Smooth muscle cell (in vitro differentiated cells): ENCODE results near the gene IMPACT. TPM values are rescaled to one million over a fixed set of nuclear protein-coding genes. Genes with fewer than 3 reads are reported as not detected.

ENCODE experiments used
- DNase-seq: peaks from one replicate; lab custom pipeline; 2025; ENCODE audit not compliant: unreplicated experiment; lab: John Stamatoyannopoulos, UW
- H2AFZ ChIP-seq: fragments of 200-600 bp; sonication (generic); 2 replicates; pipeline ENCODE4 v1.6.0; 2016; ENCODE audit warnings: antibody characterized with exemption, low read depth, mild to moderate bottlenecking
- H3F3A ChIP-seq: fragments of 200-600 bp; sonication (generic); 2 replicates; pipeline ENCODE4 v1.6.0; 2017; ENCODE audit warnings: antibody characterized with exemption, low read depth
- H3K27ac ChIP-seq: fragments of 200-600 bp; sonication (generic); 2 replicates; pipeline ENCODE4 v1.5.1; 2016; ENCODE audit warnings: low read depth, mild to moderate bottlenecking
- H3K27me3 ChIP-seq: fragments of 200-600 bp; sonication (generic); 2 replicates; pipeline ENCODE4 v1.6.1; 2016; ENCODE audit warnings: low read depth, mild to moderate bottlenecking
- H3K36me3 ChIP-seq: fragments of 200-600 bp; sonication (generic); 2 replicates; pipeline ENCODE4 v1.5.1; 2016; ENCODE audit warnings: low read depth
- H3K4me1 ChIP-seq: fragments of 200-600 bp; sonication (generic); 2 replicates; pipeline ENCODE4 v1.5.1; 2016; ENCODE audit warnings: low read depth
- H3K4me2 ChIP-seq: fragments of 200-600 bp; sonication (generic); 2 replicates; pipeline ENCODE4 v1.6.0; 2016; ENCODE audit warnings: mild to moderate bottlenecking
- H3K4me3 ChIP-seq: fragments of 200-600 bp; sonication (generic); 2 replicates; pipeline ENCODE4 v1.5.1; 2016; ENCODE audit warnings: mild to moderate bottlenecking
- H3K79me2 ChIP-seq: fragments of 200-600 bp; sonication (generic); 2 replicates; pipeline ENCODE4 v1.6.0; 2016; ENCODE audit warnings: low read depth, mild to moderate bottlenecking
- H3K9ac ChIP-seq: fragments of 200-600 bp; sonication (generic); 2 replicates; pipeline ENCODE4 v1.6.0; 2016; ENCODE audit warnings: low read depth
- H3K9me3 ChIP-seq: fragments of 200-600 bp; sonication (generic); replicated peaks from 2 replicates; pipeline ENCODE4 v1.5.1; 2016; ENCODE audit warnings: low read depth
- H4K20me1 ChIP-seq: fragments of 200-600 bp; sonication (generic); 2 replicates; pipeline ENCODE4 v1.6.0; 2016; ENCODE audit warnings: low read depth
- WGBS: methylation state at CpG from one replicate; pipeline ENCODE4 v1.1.7; 2016; ENCODE audit warnings: low lambda C conversion rate; 5-methylcytosine and 5-hydroxymethylcytosine counted together
- polyA plus RNA-seq: library from polyadenylated mRNA; unstranded; fragments of >200 nt; fragmentation: Nextera tagmentation; extraction: Ambion mirVana; gene quantifications from 2 replicates; pipeline ENCODE4 v1.2.1, GENCODE V29; 2016
- total RNA-seq: library from RNA; depleted of rRNA; stranded (reverse); fragments of >200 nt; gene quantifications from 2 replicates; pipeline ENCODE4 v1.2.3, GENCODE V29; 2014
- TF ChIP-seq, protein P1 (sequence below): fragments of 200-600 bp; sonication (generic); IDR thresholded peaks from 2 replicates; pipeline ENCODE4 v1.5.1; 2017; ENCODE audit warnings: borderline replicate concordance, mild to moderate bottlenecking, antibody characterized with exemption; ENCODE audit not compliant: insufficient read depth, poor library complexity, severe bottlenecking

Gene IMPACT
- total and polyA plus RNA-seq, 2 experiments from 2014 or later: 25.0 to 30.2 TPM

DNA sequence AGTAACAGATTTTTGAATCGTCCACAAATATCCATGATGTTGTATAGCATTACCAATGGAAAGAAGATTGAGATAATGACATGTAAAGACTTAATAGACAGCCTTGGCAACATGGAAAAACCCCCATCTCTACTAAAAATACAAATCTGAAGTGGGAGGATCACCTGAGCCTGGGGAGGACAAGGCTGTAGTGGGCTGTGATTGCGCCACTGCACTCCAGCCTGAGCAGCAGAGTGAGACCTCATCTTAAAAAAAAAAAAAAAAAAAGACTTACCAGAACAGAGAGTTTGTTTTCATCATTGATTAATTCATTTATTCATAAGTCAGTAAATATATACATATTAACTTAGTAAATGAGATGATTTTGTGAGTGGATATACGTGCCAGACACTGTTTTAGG is 21.9 kb upstream of the IMPACT start:
- Histone ChIP-seq H4K20me1 (no peaks in the 10 kb centered on the region), H3K4me1 (peaks cover 20% of the 10 kb centered on the region), H3K9me3 (no peaks in the 10 kb centered on the region), H3K36me3 (no peaks in the 10 kb centered on the region), H3K79me2 (no peaks in the 10 kb centered on the region), H3K4me2 (no peak overlapping the region), H3K27ac (no peak overlapping the region), H3K9ac (no peak overlapping the region), H3F3A (peaks cover 18% of the 10 kb centered on the region), H3K4me3 (no peak overlapping the region), H3K27me3 (no peaks in the 10 kb centered on the region), H2AFZ (no peak overlapping the region)
- TF ChIP-seq, protein P1, sequence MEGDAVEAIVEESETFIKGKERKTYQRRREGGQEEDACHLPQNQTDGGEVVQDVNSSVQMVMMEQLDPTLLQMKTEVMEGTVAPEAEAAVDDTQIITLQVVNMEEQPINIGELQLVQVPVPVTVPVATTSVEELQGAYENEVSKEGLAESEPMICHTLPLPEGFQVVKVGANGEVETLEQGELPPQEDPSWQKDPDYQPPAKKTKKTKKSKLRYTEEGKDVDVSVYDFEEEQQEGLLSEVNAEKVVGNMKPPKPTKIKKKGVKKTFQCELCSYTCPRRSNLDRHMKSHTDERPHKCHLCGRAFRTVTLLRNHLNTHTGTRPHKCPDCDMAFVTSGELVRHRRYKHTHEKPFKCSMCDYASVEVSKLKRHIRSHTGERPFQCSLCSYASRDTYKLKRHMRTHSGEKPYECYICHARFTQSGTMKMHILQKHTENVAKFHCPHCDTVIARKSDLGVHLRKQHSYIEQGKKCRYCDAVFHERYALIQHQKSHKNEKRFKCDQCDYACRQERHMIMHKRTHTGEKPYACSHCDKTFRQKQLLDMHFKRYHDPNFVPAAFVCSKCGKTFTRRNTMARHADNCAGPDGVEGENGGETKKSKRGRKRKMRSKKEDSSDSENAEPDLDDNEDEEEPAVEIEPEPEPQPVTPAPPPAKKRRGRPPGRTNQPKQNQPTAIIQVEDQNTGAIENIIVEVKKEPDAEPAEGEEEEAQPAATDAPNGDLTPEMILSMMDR: no peak
- no peak for DNase-seq
- WGBS: 93% methylated on average over 3 of the region's 3 CpGs

DNA sequence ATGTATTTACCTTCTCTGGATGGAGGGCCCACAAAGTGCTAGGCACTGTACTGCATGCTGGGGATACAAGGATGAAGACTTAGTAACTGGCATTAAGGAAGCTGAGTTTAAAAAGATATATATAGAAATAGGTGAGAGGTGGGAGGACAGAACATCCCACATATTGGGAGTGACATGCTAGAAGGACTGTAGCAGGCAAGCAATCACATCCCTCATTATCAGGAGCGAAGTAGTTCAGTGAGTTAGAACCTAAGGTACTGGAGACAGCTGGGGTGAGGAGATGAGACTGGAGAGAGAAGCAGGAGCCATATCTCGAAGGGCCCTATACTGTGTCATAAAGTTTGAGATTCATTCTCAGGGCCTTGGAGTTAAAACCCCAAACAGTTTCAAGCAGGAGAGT is 18.0 kb upstream of the IMPACT start:
- Histone ChIP-seq H3K36me3 (no peaks in the 10 kb centered on the region), H4K20me1 (no peaks in the 10 kb centered on the region), H3K4me3 (no peak overlapping the region), H3K27ac (no peak overlapping the region), H3K4me1 (peaks cover 6% of the 10 kb centered on the region), H2AFZ (no peak overlapping the region), H3K9me3 (no peaks in the 10 kb centered on the region), H3F3A (no peaks in the 10 kb centered on the region), H3K4me2 (no peak overlapping the region), H3K79me2 (no peaks in the 10 kb centered on the region), H3K27me3 (no peaks in the 10 kb centered on the region), H3K9ac (no peak overlapping the region)
- DNase-seq: no peak
- WGBS: 94% methylated on average over 2 of the region's 2 CpGs
- TF ChIP-seq, protein P1: no peak

DNA sequence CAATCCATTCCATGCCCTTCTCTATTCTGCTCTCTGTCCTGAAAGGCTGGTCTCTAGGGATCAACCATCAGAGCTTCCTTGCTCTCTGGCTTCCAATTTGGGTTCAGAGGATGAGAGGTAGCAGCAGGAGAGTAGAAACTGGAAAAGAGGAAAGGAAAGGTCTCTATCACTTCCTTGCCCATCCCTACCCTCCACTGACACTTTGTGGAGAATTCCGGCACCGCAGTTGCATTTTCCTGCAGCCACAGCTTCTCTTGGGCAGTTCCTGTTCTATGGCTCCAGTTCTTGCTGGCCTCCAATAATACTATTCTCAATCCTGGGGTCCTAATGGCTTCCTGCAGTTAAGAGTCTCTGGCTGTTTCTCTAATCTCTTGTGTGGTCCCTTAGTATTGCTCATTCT is 13.3 kb upstream of the IMPACT start:
- no peaks in the 10 kb centered on the region for H3K79me2 ChIP-seq
- DNase-seq: no peak
- H3K9ac ChIP-seq: no peak overlapping the region
- TF ChIP-seq, protein P1: peak; percentile 42
- no peak overlapping the region for H3K4me3 ChIP-seq
- no peak overlapping the region for H3K27ac ChIP-seq
- peak overlapping the region; percentile 86 for H2AFZ ChIP-seq
- peaks cover 8% of the 10 kb centered on the region for H3K4me1 ChIP-seq
- H3F3A ChIP-seq: no peaks in the 10 kb centered on the region
- no peaks in the 10 kb centered on the region for H3K9me3 ChIP-seq
- WGBS: 59% methylated on average over 2 of the region's 2 CpGs
- no peaks in the 10 kb centered on the region for H3K27me3 ChIP-seq
- H3K36me3 ChIP-seq: no peaks in the 10 kb centered on the region
- no peak overlapping the region for H3K4me2 ChIP-seq
- H4K20me1 ChIP-seq: no peaks in the 10 kb centered on the region

DNA sequence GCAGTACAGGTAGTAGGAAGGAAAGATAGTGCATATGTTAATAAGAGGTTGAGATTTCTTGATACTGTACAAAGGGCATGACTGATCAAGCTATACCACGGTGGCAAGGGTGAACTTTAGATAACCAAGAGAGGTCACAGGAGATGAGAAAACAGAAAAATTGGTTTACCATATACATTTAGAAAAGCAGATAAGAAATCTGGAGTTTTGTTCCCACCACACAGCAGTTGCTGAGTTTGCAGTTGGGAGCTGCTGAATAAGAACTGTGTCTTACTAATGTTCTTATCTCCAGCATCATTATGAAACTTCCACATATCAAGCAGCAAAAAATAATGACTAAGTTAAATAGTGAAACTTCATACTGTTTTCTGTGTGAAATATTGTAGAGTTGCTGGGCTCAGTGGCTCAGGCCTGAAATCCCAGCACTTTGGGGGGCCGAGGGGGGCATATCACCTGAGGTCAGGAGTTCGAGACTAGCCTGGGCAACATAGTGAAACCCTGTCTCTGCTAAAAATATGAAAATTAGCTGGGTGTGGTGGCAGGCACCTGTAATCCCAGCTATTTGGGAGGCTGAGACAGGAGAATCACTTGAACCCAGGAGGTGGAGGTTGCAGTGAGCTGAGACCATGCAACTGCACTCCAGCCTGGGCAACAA is 12.0 kb upstream of the IMPACT start:
- Histone ChIP-seq H3F3A (no peaks in the 10 kb centered on the region), H3K4me2 (no peak overlapping the region), H3K36me3 (no peaks in the 10 kb centered on the region), H3K9me3 (no peaks in the 10 kb centered on the region), H3K4me1 (peaks cover 8% of the 10 kb centered on the region), H3K27ac (no peak overlapping the region), H3K27me3 (no peaks in the 10 kb centered on the region), H2AFZ (no peak overlapping the region), H3K79me2 (no peaks in the 10 kb centered on the region), H3K4me3 (no peak overlapping the region), H3K9ac (no peak overlapping the region), H4K20me1 (no peaks in the 10 kb centered on the region)
- TF ChIP-seq, protein P1: no peak
- 95% methylated on average over 3 of the region's 3 CpGs for WGBS
- DNase-seq: no peak
